HCT116 (cell line): Measurements from ENCODE around the gene SMC6.

ENCODE experiments used
- CBX3 ChIP-seq: IDR thresholded peaks from 2 replicates; pipeline ENCODE4 v1.6.1; 2012; ENCODE audit warnings: low read depth
- EZH2 ChIP-seq: fragments of 200-600 bp; sonication (generic); IDR thresholded peaks from 2 replicates; pipeline ENCODE4 v1.6.1; 2017; ENCODE audit warnings: antibody characterized with exemption, mixed run types
- POLR2A ChIP-seq: IDR thresholded peaks from 2 replicates; pipeline ENCODE4 v1.7.0; 2011; ENCODE audit warnings: borderline replicate concordance; ENCODE audit not compliant: insufficient read depth, insufficient read length; ENCODE audit errors: extremely low read depth
- SIN3A ChIP-seq: IDR thresholded peaks from 2 replicates; pipeline ENCODE4 v1.6.1; 2012; ENCODE audit warnings: low read depth

DNA sequence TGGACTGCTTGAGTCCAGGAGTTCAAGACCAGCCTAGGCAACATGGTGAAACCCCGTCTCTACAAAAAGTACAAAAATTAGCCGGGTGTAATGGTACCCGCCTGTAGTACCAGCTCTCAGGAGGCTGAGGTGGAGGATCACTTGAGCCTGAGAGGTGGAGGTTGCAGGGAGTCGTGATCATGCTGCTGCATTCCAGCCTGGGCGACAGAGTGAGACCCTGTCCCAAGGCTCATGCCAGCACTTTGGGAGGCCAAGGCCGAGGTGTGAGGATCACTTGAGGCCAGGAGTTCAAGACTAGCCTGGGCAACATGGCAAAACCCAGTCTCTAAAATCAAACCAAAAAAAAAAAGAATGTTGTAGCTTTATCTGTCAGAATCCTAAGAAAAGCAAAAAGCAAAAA is 25.4 kb downstream of the SMC6 start:
- TF ChIP-seq CBX3 = no peak
- no peak for TF ChIP-seq SIN3A
- no peak for TF ChIP-seq EZH2
- TF ChIP-seq POLR2A = no peak
